Measurements from ENCODE around the gene LRP2BP. TPM values are rescaled to one million over a fixed set of nuclear protein-coding genes. Genes with fewer than 3 reads are reported as not detected.

The LRP2BP gene
- polyA plus RNA-seq, 2 of the 4 experiments (the other 2 are of a cell fraction): 0.23 to 0.37 TPM

GRCh38 chr4:185352741-185353140 is 43.0 kb downstream of the LRP2BP start:
- H3K27ac ChIP-seq: no peak overlapping the region
- POLR2A ChIA-PET: interaction anchor here (2.2 kb wide), 1 partner anchor 43 kb away, joined by 5 read pairs; the partner anchor contains the start of gene LRP2BP
- H3K4me3 ChIP-seq: no peak overlapping the region
- H3K4me1 ChIP-seq: peaks cover under 1% of the 10 kb centered on the region; the same call in 2 of the 3 replicates
- DNase-seq (ENCODE audit: low read depth in 1 of 2, low spot score in 1 of 2): no peak
- H3K9me3 ChIP-seq: no peaks in the 10 kb centered on the region
- 96% methylated on average over 1 of the region's 2 CpGs for WGBS (ENCODE audit: missing lambda C conversion rate)
- no peak overlapping the region for H3K4me2 ChIP-seq
- CTCF ChIA-PET: interaction anchor here (0.6 to 1.2 kb wide), 3 partner anchors 18 to 48 kb away, joined by 3 read pairs; no protein-coding TSS in a partner anchor
- TF ChIP-seq JUNB (IDR thresholded peaks at IDR 0.05) (no peak), MAX (IDR thresholded peaks at IDR 0.05) (no peak), FOXS1 (CRISPR knock-in tag; IDR thresholded peaks at IDR 0.05) (no peak), MAZ (IDR thresholded peaks at IDR 0.05; ENCODE audit: borderline replicate concordance, low read depth, low read length) (no peak), NPAS2 (CRISPR knock-in tag; IDR thresholded peaks at IDR 0.05; ENCODE audit: borderline replicate concordance) (no peak), CHD2 (IDR thresholded peaks at IDR 0.05; ENCODE audit: low read length, partially characterized antibody) (no peak), E2F6 (IDR thresholded peaks at IDR 0.05; ENCODE audit: borderline replicate concordance, low read depth) (no peak), KDM1A (IDR thresholded peaks at IDR 0.05; ENCODE audit: low read depth) (no peak), ZNF302 (CRISPR knock-in tag; IDR thresholded peaks at IDR 0.05) (no peak)
- no peak for ATAC-seq
- FAIRE-seq: no peak

- TF ChIP-seq TFCP2L1 (CRISPR knock-in tag; IDR thresholded peaks at IDR 0.05) (no peak), REST (IDR thresholded peaks at IDR 0.05) (no peak), HEYL (CRISPR knock-in tag; IDR thresholded peaks at IDR 0.05) (no peak), PBX3 (IDR thresholded peaks at IDR 0.05) (no peak), PHF8 (IDR thresholded peaks at IDR 0.05; ENCODE audit: borderline replicate concordance, low read depth) (no peak), NPAS2 (CRISPR knock-in tag; IDR thresholded peaks at IDR 0.05; ENCODE audit: borderline replicate concordance) (no peak), TP53 (CRISPR knock-in tag; IDR thresholded peaks at IDR 0.05) (no peak), NR3C1 (IDR thresholded peaks at IDR 0.05) (no peak), RAD21 (conservative IDR thresholded peaks at IDR 0.05 in 1 of 2, IDR thresholded peaks at IDR 0.05 in 1 of 2) (no peak), FOSL2 (IDR thresholded peaks at IDR 0.05) (no peak), FOSL2 (CRISPR knock-in tag; IDR thresholded peaks at IDR 0.05) (no peak), ZC3H11A (IDR thresholded peaks at IDR 0.05) (no peak), ZSCAN20 (CRISPR knock-in tag; IDR thresholded peaks at IDR 0.05) (no peak)
- CTCF ChIA-PET: interaction anchor here (1.1 to 1.2 kb wide), 2 partner anchors 42 to 47 kb away, joined by 3 read pairs; no protein-coding TSS in a partner anchor
- 71% methylated on average over 7 of the region's 7 CpGs for WGBS (ENCODE audit: missing lambda C conversion rate)
- ATAC-seq: no peak
- Histone ChIP-seq H3K4me1 (no peaks in the 10 kb centered on the region), H3K4me3 (no peak overlapping the region), H3K9me3 (no peaks in the 10 kb centered on the region), H3K27ac (no peak overlapping the region), H3K4me2 (no peak overlapping the region)
- no peak for FAIRE-seq
- DNase-seq (ENCODE audit: low read depth in 1 of 2, low spot score in 1 of 2): no peak
- POLR2A ChIA-PET: interaction anchor here (2.2 kb wide), 1 partner anchor 43 kb away, joined by 5 read pairs; the partner anchor contains the start of gene LRP2BP
These were observed 43.5 kb downstream of the LRP2BP start for GRCh38 chr4:185352202-185352601.
